Memory B cell (primary cell): Measurements from ENCODE around the gene GLIS1.
"Not testable (repeated sequence)": the region's sequence is repeated elsewhere in the genome, so short reads cannot be mapped to it uniquely, and the experiment has no call there.

Source experiments
- ATAC-seq: fragments of 150-1000 bp; cut with Tn5 transposase; 2 replicates; pipeline ENCODE4 v1.10.0; 2021; ENCODE audit warnings: low read depth, mild to moderate bottlenecking, moderate library complexity
- DNase-seq, 2 donors: peaks; one replicate each; pipeline ENCODE4 v3.0.0; 2022; ENCODE audit warnings: low spot score in 2 of 2
- H3K27ac Mint-ChIP-seq: one replicate; pipeline ENCODE4 v1.8.0; 2022; ENCODE audit warnings: mild to moderate bottlenecking, moderate library complexity, mixed read lengths
- H3K27me3 Mint-ChIP-seq: one replicate; pipeline ENCODE4 v1.8.0; 2022; ENCODE audit warnings: mixed read lengths
- H3K36me3 Mint-ChIP-seq: one replicate; pipeline ENCODE4 v1.8.0; 2022; ENCODE audit warnings: mild to moderate bottlenecking, mixed read lengths
- H3K4me1 Mint-ChIP-seq: one replicate; pipeline ENCODE4 v1.8.0; 2022; ENCODE audit warnings: mixed read lengths
- H3K4me3 Mint-ChIP-seq: one replicate; pipeline ENCODE4 v1.8.0; 2022; ENCODE audit warnings: mild to moderate bottlenecking, moderate library complexity, mixed read lengths
- H3K9me3 Mint-ChIP-seq: one replicate; pipeline ENCODE4 v1.8.0; 2022; ENCODE audit warnings: mixed read lengths

GLIS1 gene

DNA sequence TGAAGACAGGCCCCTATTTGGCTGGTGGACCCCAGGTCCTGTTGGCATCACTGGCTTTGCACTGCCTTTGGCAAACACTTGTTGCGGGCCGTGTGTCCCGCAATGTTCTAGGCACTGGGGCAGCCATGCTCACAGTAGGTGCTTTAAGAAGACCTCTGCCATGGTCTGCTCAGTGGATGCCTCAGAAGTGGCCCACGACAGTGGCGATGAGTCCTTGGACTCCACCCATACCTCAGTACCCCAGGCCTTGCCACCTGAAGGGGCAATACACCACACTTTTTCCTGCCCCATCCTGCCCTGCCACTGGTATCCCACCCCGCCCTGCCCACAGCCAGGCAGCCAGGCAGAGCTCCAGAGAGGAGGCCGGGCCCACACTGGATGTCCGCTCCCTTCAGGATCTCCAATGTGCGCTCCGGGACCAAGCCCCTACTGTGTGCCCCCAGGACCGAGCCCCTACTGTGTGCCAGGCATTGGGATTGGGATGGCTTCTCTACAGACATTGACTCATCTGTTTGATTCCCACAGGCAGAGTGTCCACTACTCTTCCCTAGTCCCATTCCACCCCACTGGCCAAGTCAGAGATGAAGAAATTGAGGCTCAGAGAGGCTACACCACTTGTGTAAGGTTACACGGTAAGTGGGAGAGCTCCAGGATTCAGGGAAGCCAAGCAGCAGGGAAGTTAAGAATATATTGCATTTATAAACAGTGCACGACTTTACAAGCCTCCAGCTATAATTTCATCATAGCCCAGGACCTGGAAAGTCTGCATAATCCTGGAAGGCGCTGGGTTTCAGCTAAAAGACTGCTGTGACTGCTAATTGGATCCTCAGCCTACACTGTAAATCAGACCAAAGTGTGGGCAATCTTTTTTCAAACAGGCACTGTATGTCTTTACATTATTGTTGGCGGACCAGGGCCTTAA is 178.1 kb downstream of the GLIS1 start:
- Mint-ChIP-seq H3K4me1 (peaks cover 3% of the 10 kb centered on the region), H3K27ac (no peak overlapping the region), H3K4me3 (no peak overlapping the region), H3K36me3 (no peaks in the 10 kb centered on the region), H3K27me3 (peaks cover 19% of the 10 kb centered on the region), H3K9me3 (no peaks in the 10 kb centered on the region)
- no peak for DNase-seq
- no peak for ATAC-seq

DNA sequence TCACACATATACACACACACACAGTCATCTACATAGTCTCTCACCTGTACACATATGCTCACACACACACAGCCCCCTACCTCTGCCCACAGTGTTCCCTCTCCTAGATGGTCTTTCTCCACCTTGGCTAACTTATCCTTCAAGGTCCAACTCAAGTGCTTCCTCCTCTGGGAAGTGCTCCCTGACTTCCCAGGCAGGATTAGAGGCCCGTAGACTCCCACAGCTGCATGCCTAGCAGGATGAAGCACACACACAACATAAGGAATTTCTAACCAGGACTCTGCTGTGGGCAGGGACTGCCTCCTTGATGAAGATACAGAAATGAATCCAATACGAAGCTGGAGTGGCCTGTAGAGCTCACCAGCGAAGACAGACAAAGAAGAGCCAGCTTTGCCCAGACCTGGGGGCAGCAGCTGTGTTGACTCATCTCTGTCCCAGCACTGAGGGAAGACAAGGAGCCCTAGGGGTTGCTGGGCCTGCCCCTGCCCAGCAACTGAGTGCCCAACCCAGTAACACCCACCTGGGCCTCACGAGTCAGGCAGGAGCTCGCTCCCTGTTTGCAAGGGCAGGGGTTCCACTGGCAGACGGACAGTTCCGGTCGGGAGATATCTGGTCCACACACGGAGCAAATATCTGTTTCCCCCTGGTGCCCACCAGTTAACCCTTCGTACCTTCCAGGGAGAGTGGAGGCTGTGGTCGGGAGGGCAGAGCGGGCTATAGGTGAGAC is 178.9 kb downstream of the GLIS1 start:
- Mint-ChIP-seq H3K9me3 (no peaks in the 10 kb centered on the region), H3K4me1 (peaks cover 3% of the 10 kb centered on the region), H3K27me3 (peaks cover 19% of the 10 kb centered on the region), H3K4me3 (no peak overlapping the region), H3K27ac (no peak overlapping the region), H3K36me3 (no peaks in the 10 kb centered on the region)
- no peak for ATAC-seq
- no peak for DNase-seq

DNA sequence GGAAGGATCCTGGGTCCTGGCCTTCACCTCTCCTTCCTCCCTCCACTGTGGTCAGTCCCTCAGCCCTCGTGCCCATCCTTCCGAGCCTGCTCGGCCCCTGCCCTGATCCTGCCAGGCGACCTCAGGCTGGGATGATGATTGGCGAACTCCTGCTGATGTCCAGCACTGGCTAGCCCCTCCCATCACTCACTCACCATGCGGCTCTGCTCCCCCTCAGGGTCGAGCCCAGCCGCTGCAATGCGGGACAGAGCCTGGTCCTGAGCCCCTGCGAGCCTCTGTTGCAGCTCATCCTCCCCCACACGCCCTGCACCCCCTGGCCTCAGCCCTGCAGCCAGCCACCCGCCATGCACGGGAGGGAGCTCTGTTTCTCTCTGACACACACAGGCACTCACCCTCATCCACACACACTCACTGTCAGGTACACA is 179.6 kb downstream of the GLIS1 start:
- Mint-ChIP-seq H3K4me3 (no peak overlapping the region), H3K27ac (no peak overlapping the region), H3K36me3 (no peaks in the 10 kb centered on the region), H3K27me3 (peaks cover 19% of the 10 kb centered on the region), H3K4me1 (peaks cover 3% of the 10 kb centered on the region), H3K9me3 (no peaks in the 10 kb centered on the region)
- ATAC-seq = no peak
- no peak for DNase-seq

DNA sequence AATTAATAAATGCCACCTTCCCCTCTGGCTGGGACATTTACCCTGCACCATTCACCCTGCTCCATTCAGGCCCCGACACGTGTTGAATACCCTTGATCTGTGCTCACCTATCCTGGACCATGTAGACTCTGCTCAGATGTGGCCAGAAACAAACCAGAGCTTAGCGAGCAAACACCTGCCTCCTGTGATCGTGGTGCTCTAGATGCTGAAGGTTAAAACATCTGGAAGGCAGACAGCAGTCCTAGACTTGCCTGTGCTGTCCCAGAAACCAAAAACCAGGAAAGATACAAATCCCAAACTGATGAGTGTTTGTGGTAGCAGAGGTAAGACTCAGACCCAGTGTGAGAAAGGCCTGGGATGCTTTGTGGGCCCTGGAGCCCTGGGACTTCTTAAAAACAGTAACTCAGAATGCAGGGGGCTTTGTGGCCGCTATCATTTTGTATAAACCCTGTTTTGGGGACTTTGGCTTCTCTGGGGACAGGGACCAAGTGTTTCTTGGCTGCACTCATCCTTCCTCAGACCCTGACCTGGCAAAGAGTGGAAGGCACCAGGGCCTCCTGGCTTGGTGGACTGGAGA is 180.1 kb downstream of the GLIS1 start:
- ATAC-seq (no peak), DNase-seq (no peak)
- Mint-ChIP-seq H3K36me3 (no peaks in the 10 kb centered on the region), H3K9me3 (no peaks in the 10 kb centered on the region), H3K4me1 (peaks cover 3% of the 10 kb centered on the region), H3K27me3 (peaks cover 17% of the 10 kb centered on the region), H3K4me3 (no peak overlapping the region), H3K27ac (no peak overlapping the region)

DNA sequence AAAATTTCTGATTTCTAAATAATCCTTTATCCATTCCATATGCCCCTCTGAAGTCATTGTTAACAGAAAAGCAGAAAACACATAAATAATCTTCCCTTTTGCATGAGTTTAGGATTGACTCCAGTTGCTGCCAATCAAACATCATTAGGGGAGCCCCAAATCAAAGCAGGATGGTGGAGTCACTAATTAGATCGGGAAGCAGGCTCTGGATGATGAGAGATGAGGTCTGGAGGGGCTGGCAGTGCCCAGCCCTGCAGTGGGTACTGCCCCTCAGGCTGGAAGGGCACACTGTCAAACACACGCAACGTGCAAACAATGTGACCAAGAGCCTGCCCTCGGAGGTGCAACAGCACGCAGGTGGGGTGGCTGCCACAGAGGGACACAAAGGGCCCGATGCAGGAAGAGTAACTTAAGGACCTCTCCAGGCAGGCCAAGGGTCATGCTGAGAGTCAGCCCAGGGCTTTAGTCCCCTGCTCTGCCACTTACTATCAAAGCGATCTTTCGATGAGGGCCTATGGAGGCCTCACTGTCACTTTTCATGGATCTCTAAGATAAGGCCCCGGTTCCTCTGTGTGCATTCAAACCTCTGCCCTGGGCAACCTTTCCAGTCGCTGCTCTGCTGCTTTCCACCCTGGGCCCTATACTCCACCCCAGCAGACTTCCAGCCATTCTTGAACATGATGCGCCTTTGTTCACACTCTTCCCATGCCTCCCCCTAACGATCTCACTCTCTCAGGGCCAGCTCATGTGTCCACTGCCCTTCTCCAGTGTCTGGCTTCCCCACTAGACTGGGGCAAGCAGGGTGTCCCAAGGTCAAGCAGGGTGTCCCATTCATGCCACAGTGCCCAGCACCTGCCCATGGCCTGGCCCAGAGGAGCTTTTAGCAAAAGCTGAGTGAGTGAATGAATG is 180.9 kb downstream of the GLIS1 start:
- DNase-seq (no peak), ATAC-seq (no peak)
- no peak overlapping the region for H3K4me3 Mint-ChIP-seq
- peaks cover 3% of the 10 kb centered on the region for H3K4me1 Mint-ChIP-seq
- H3K36me3 Mint-ChIP-seq = no peaks in the 10 kb centered on the region
- no peaks in the 10 kb centered on the region for H3K9me3 Mint-ChIP-seq
- H3K27me3 Mint-ChIP-seq = peaks cover 15% of the 10 kb centered on the region
- H3K27ac Mint-ChIP-seq = no peak overlapping the region

DNA sequence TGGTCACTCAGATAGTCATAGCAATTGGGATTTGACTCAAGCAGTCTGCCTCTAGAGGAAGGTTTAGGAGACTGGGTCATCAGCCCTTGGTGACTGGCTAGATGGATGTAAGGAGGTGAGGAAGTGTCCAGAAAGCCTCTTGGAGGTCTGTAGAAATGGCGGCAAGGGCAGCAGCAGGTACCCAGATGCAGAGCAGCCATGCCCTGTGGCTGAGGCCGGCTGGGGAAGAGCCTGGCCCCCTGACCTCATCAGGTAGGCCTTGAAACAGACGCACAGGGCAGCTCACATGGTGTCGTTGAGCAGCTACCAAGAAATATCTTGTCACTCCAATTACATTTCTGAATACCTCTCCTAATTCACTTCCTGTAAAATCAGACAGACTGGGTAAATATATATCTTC is 181.6 kb downstream of the GLIS1 start:
- no peaks in the 10 kb centered on the region for H3K4me1 Mint-ChIP-seq
- H3K4me3 Mint-ChIP-seq = no peak overlapping the region
- peaks cover 9% of the 10 kb centered on the region for H3K27me3 Mint-ChIP-seq
- ATAC-seq (no peak), DNase-seq (no peak)
- no peak overlapping the region for H3K27ac Mint-ChIP-seq
- no peaks in the 10 kb centered on the region for H3K36me3 Mint-ChIP-seq
- no peaks in the 10 kb centered on the region for H3K9me3 Mint-ChIP-seq

DNA sequence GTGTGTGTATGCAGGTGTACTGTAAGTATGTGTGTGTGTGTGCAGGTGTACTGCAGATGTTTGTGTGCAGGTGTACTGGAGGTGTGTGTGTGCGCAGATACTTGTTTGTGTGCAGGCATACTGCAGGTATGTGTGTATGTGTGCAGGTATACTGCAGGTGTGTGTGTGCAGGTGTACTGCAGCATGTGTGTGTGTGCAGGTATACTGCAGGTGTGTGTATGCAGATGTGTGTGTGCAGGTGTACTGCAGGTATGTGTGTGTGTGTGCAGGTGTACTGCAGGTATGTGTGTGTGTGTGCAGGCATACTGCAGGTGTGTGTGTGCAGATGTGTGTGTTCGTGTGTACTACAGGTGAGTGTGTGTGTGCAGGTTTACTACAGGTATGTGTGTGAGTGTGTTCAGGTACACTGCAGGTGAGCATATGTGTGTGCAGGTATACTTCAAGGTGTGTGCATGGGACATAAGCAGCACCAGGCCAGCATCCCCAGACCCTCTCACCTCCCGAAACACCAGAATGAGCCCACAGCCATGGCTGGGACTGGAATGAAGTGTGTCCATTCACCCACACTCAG is 182.2 kb downstream of the GLIS1 start:
- H3K9me3 Mint-ChIP-seq = no peaks in the 10 kb centered on the region
- DNase-seq (no peak), ATAC-seq (no peak)
- H3K27me3 Mint-ChIP-seq = peaks cover 8% of the 10 kb centered on the region
- no peaks in the 10 kb centered on the region for H3K4me1 Mint-ChIP-seq
- no peaks in the 10 kb centered on the region for H3K36me3 Mint-ChIP-seq
- no peak overlapping the region for H3K27ac Mint-ChIP-seq
- no peak overlapping the region for H3K4me3 Mint-ChIP-seq

DNA sequence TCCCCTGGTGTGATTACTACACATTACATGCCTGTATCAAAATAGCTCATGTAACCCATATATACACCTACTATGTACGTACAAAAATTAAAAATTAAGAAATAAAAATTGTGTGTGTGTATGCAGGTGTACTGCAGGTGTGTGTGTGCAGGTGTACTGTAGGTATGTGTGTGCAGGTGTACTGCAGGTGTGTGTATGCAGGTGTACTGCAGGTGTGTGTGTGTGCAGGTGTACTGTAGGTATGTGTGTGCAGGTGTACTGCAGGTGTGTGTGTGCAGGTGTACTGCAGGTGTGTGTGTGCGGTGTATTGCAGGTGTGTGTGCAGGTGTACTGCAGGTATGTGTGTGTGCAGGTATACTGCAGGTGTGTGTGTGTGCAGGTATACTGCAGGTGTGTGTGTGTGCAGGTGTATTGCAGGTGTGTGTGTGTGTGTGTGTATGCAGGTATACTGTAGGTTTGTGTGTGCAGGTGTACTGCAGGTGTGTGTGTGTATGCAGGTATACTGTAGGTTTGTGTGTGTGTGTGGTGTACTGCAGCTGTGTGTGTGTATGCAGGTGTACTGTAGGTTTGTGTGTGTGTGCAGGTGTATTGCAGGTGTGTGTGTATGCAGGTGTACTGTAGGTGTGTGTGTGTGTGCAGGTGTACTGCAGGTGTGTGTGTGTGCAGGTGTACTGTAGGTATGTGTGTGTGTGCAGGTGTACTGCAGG is 183.2 kb downstream of the GLIS1 start:
- not testable (repeated sequence) for H3K27me3 Mint-ChIP-seq, ATAC-seq

DNA sequence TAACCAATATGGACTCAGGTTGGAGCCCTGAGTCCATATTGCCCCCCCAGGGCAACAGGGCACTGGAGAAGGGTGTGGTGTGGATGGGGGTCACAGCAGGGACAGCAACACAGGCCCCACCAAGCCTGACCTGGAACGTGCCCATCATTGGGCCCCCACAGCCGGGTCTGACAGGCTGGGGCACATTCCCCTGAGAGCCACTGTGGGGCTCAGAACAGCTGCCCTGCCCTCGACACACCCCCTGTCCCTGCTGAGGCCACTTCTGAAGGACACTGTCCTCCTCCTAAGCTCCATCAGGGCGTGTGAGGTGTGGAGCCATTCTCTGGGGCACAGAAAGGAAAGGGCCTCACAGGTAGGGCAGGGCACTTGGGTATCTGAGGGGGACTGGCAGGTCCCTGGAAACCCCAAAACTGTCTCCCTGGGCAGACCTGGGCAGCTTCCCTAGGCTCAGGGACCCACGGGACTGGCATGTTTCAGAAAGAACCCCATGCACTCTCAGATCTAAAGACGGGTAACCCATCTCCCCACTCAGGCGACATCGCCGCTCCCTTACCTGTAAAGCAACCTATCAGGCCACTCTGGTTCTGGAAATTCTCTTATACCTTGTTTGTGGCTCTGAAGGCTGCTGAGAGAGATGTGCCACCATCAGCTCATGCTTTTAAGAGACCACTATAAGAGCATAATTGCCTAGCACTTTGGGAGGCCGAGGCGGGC is 184.2 kb downstream of the GLIS1 start:
- H3K27ac Mint-ChIP-seq = no peak overlapping the region
- no peaks in the 10 kb centered on the region for H3K4me1 Mint-ChIP-seq

More for the DNA sequence above, 183.2 kb downstream of the GLIS1 start:
- H3K9me3 Mint-ChIP-seq, H3K4me1 Mint-ChIP-seq, H3K27ac Mint-ChIP-seq, H3K36me3 Mint-ChIP-seq, H3K4me3 Mint-ChIP-seq, DNase-seq: not testable (repeated sequence)

DNA sequence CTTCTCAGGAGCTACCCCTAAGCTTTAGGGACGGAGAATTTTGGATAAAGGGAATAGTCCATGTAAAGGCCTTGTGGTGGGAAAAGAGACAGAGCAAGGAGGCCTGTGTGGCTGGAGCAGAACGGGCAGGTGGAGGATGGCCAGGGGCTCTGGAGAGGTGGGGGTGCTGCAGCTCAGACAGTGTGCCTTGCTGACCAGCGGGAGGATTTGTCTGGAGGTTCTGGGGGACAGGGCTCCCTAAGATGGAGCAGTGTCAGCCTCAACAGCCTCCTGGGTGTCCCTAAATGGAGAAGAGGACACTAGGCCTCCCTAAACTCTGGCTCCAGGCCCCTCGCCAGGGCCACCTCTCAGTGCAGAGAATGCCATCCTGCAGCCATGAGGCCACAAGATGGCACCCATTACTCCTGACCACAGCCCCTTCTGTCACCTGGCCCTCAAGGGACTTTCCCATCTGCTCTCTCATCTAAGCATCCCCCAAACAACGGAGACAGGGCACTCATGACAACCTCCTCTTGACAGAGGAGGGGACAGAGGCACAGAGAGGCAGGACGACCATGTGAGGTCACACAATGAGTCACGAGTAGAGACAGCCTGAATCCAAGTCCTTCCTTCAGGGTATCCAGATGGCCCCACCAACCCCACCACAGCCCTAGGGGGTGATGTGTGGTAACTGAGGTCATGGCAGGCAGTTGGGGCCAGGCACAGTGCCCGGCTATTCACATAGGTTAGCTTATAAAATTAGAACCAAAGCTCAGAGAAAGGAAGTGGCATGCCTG is 185.0 kb downstream of the GLIS1 start:
- no peaks in the 10 kb centered on the region for H3K9me3 Mint-ChIP-seq
- no peaks in the 10 kb centered on the region for H3K4me1 Mint-ChIP-seq
- no peak overlapping the region for H3K4me3 Mint-ChIP-seq
- H3K27ac Mint-ChIP-seq = no peak overlapping the region
- DNase-seq = no peak
- no peak for ATAC-seq
- peaks cover 4% of the 10 kb centered on the region for H3K27me3 Mint-ChIP-seq
- no peaks in the 10 kb centered on the region for H3K36me3 Mint-ChIP-seq

More for the DNA sequence above, 184.2 kb downstream of the GLIS1 start:
- DNase-seq (no peak), ATAC-seq (no peak)
- H3K9me3 Mint-ChIP-seq = no peaks in the 10 kb centered on the region
- H3K27me3 Mint-ChIP-seq = peaks cover 7% of the 10 kb centered on the region
- no peaks in the 10 kb centered on the region for H3K36me3 Mint-ChIP-seq
- H3K4me3 Mint-ChIP-seq = no peak overlapping the region

DNA sequence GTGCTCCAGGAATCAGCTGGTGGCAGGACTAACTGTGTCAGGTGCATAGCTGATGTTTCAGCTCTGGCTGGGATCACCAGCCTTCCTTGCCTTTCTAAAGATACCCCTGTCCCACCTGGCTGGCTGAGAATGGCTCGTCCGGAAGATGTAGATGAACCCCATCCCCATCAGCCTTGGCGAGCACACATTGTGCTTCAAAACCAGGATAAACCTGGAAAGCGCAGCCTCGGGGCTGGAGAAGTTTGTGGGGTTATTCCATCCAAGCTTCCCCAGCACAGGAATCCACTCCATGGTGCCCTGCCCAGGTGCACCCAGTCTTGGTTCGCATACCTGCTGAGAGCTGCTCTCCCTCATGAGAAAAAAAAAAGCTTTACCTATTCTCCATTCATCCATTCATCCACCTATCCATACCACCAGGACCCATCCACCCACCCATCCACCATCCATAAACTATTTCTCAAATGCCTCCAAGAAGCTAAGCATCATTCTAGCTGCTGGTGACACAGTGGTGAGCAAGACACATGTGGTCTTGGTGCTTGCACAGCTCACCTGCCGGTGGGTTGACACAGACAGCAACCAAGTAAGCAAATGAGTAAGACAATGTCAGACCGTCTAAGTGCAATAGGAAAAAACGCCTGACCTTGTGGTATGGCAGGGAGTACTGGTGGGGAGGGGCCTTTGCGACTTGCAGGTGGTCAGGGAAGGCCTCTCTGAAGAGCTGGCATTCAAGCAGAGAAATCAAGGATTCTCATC is 185.8 kb downstream of the GLIS1 start:
- Mint-ChIP-seq H3K4me3 (no peak overlapping the region), H3K36me3 (no peaks in the 10 kb centered on the region)

More for the DNA sequence above, 185.8 kb downstream of the GLIS1 start:
- peaks cover 6% of the 10 kb centered on the region for H3K27me3 Mint-ChIP-seq
- DNase-seq = no peak
- H3K4me1 Mint-ChIP-seq = no peaks in the 10 kb centered on the region
- no peak for ATAC-seq
- no peak overlapping the region for H3K27ac Mint-ChIP-seq
- no peaks in the 10 kb centered on the region for H3K9me3 Mint-ChIP-seq
